Measurements from ENCODE around the gene VIT. TPM values are rescaled to one million over a fixed set of nuclear protein-coding genes. Genes with fewer than 3 reads are reported as not detected.
A peak's percentile ranks its signal among the peaks of the same experiment; 100 is the strongest.

VIT gene
- total and polyA plus RNA-seq, 2 experiments from 2014 or later = not detected

- peaks cover 3% of the 10 kb centered on the region; the same call in 1 of the 3 replicates for H3K4me1 Mint-ChIP-seq
- no peaks in the 10 kb centered on the region for H4K20me1 ChIP-seq (replicated peaks; ENCODE audit: insufficient read depth)
- H3K27ac ChIP-seq (ENCODE audit: low read depth) = no peak overlapping the region
- H2AFZ ChIP-seq = peak overlapping the region; percentile 59; the same call in 1 of the 2 replicates
- no peaks in the 10 kb centered on the region for H3K36me3 ChIP-seq (ENCODE audit: insufficient read depth)
- H3K4me1 ChIP-seq (ENCODE audit: insufficient read depth) = no peaks in the 10 kb centered on the region
- no peaks in the 10 kb centered on the region for H3K27me3 ChIP-seq (ENCODE audit: insufficient read depth)
- H3K79me2 ChIP-seq (replicated peaks; ENCODE audit: insufficient read depth) = no peaks in the 10 kb centered on the region
- no peak for DNase-seq (ENCODE audit: low spot score)
- H3K9me3 Mint-ChIP-seq = peaks cover 4% of the 10 kb centered on the region; the same call in 2 of the 3 replicates
- H3K27ac Mint-ChIP-seq = no peak overlapping the region
- no peaks in the 10 kb centered on the region; the same call in 2 of the 3 replicates for H3K36me3 Mint-ChIP-seq (ENCODE audit: low read depth)
- H3F3A ChIP-seq (replicated peaks; ENCODE audit: low read depth) = no peaks in the 10 kb centered on the region
- H3K9me2 ChIP-seq (ENCODE audit: insufficient read depth) = no peaks in the 10 kb centered on the region
- no peak overlapping the region for H3K4me3 Mint-ChIP-seq
- H3K4me2 ChIP-seq = no peak overlapping the region
- ATAC-seq = no peak
- H3K27me3 Mint-ChIP-seq (ENCODE audit: insufficient read depth, low read depth, poor library complexity) = peaks cover 13% of the 10 kb centered on the region
- H3K4me3 ChIP-seq = no peak overlapping the region
- TF ChIP-seq ZNF114 (CRISPR knock-in tag; IDR thresholded peaks at IDR 0.05) (no peak), POLR2AphosphoS5 (IDR thresholded peaks at IDR 0.05; ENCODE audit: low read depth) (no peak), STAT1 (IDR thresholded peaks at IDR 0.05; ENCODE audit: unreplicated experiment) (no peak), ZNF331 (CRISPR knock-in tag; IDR thresholded peaks at IDR 0.05; ENCODE audit: low read depth) (no peak), ZNF462 (CRISPR knock-in tag; IDR thresholded peaks at IDR 0.05) (no peak), CREB1 (CRISPR knock-in tag; IDR thresholded peaks at IDR 0.05; ENCODE audit: low read depth) (no peak)
- TF ChIP-seq, protein P1, sequence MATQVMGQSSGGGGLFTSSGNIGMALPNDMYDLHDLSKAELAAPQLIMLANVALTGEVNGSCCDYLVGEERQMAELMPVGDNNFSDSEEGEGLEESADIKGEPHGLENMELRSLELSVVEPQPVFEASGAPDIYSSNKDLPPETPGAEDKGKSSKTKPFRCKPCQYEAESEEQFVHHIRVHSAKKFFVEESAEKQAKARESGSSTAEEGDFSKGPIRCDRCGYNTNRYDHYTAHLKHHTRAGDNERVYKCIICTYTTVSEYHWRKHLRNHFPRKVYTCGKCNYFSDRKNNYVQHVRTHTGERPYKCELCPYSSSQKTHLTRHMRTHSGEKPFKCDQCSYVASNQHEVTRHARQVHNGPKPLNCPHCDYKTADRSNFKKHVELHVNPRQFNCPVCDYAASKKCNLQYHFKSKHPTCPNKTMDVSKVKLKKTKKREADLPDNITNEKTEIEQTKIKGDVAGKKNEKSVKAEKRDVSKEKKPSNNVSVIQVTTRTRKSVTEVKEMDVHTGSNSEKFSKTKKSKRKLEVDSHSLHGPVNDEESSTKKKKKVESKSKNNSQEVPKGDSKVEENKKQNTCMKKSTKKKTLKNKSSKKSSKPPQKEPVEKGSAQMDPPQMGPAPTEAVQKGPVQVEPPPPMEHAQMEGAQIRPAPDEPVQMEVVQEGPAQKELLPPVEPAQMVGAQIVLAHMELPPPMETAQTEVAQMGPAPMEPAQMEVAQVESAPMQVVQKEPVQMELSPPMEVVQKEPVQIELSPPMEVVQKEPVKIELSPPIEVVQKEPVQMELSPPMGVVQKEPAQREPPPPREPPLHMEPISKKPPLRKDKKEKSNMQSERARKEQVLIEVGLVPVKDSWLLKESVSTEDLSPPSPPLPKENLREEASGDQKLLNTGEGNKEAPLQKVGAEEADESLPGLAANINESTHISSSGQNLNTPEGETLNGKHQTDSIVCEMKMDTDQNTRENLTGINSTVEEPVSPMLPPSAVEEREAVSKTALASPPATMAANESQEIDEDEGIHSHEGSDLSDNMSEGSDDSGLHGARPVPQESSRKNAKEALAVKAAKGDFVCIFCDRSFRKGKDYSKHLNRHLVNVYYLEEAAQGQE (IDR thresholded peaks at IDR 0.05; ENCODE audit: unreplicated experiment) = no peak
Measured at GRCh38 chr2:36805635-36806224, 109.2 kb downstream of the VIT start.

Measured in GM23338 (cell line).